GM19397 (cell line): Measurements from ENCODE around the gene TMC4.
A peak's percentile ranks its signal among the peaks of the same experiment; 100 is the strongest.
"Not testable (repeated sequence)": the region's sequence is repeated elsewhere in the genome, so short reads cannot be mapped to it uniquely, and the experiment has no call there.

Source experiments
- ATAC-seq: cut with Tn5 transposase; IDR thresholded peaks from one replicate; pipeline ENCODE4 v1.9.1; 2021; ENCODE audit warnings: mild to moderate bottlenecking, moderate library complexity; ENCODE audit not compliant: unreplicated experiment

The TMC4 gene

DNA sequence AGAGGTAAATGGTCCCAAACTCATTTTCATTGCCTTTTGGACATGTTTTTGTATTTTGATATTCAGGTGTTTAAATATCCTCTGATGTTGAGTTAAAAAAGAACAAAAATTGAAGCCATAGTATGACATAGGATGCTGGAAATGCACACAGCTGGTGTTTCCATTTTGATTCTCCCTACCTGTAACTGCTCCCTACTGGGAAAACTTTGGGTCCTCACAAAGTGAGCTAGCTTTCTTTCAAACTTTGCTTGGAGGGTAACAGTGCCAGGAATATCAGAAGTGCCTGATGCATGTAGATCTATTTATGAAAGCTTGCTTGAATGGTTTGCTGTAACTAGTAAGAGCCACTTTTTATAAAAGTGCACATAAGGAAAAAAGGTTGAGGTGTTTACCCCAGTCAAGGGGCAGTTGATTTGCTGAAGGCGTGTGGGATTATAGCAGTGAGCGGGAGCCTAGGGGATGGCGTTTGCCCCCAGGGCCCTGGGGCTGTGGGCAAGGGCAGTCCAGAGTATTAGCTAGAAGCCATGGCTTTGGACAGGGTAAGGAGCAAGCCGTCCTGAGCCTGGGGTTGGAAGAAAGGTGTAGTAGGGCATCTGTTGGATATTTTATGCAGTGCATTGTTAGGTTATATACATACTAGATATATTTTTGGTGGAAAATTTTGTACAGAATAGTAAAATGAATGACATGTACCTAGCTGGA is 32.0 kb upstream of the TMC4 start:
- no peak for ATAC-seq

DNA sequence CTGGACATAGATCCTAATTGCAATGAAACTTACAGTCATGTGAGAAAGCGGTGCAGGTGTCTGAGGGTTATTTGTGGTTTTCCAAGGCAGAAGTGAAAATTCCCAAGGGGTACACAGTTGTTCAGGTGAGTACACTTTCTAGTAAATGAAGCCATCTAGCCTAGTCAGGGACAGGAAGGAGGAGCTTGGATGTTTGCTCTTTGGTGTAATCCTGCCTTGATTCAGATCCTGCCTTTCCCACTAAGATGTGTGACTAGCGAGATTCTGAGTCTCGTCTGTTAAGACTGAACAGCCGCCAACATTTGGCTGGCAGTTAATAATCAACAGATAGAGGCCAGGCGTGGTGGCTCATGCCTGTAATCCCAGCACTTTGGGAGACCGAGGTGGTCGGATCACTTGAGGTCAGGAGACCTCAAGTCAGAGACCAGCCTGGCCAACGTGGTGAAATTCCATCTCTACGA is 30.2 kb upstream of the TMC4 start:
- ATAC-seq, result no peak

DNA sequence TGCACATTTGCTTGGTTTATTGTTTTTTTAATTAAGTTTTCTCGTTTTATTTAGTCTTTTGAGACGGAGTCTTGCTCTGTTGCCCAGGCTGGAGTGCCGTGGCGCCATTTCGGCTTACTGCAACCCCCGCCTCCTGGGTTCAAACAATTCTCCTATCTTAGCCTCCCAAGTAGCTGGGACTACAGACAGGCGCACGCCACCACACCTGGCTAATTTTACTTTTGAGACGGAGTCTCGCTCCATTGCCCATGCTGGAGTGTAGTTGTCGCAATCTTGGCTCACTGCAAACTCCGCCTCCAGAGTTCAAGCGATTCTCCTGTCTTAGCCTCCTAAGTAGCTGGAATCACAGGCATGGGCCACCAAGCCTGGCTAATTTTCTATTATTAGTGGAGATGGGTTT is 29.0 kb upstream of the TMC4 start:
- ATAC-seq, result no peak

DNA sequence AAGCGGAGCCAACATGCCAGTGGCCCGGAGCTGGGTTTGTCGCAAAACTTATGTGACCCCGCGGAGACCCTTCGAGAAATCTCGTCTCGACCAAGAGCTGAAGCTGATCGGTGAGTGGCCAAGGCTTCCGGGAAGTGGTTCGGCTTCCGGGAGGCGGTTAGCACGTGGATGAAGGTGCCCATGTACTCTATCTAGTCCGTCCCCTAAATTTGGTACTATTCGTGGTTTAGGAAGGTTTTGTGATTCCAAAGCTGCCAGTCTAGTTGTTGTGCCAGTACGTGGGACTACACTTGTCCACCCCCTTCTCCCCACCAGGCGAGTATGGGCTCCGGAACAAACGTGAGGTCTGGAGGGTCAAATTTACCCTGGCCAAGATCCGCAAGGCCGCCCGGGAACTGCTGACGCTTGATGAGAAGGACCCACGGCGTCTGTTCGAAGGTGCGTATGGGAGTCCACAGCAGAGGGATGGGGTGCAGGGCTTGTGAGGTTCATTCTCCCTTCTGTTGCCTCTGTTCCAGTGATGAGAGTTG is 28.3 kb upstream of the TMC4 start:
- no peak for ATAC-seq

DNA sequence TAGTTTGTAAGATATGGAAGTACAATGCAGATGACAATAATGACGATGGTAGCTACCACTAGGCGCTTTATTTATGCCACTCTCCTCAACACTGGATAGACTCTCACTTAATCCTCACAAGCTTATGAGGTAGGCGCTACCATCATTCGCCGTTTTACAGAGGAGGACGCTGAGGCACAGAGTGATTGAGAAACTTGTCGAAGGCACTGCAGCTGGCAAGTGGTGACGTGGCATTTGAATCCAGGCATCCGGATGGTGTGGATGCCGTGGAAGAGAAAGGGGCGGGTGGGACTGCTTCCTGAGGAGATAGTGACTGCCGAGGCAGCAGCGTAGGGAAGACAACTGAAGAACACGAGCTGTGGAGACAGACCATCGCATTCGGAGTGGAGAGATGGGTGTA is 26.4 kb upstream of the TMC4 start:
- no peak for ATAC-seq

DNA sequence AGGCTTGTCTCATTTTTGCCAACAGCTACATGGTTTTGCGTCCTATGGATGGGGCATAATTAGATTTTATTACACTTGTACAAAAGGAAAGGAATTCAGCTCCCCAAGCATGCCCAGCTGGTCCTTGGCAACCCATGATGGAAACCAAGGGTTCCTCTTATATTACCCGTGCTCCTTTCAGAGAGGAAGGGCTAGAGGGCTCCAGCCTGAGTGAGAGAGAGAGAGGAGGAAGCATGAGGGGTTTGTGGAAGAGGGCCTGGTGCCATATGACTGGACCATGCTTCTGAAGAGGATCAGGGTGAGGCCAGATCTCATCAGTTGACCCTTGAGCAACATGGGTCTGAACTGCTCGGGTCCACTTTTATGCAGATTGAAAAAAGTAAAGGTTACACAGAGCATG is 24.2 kb upstream of the TMC4 start:
- no peak for ATAC-seq

DNA sequence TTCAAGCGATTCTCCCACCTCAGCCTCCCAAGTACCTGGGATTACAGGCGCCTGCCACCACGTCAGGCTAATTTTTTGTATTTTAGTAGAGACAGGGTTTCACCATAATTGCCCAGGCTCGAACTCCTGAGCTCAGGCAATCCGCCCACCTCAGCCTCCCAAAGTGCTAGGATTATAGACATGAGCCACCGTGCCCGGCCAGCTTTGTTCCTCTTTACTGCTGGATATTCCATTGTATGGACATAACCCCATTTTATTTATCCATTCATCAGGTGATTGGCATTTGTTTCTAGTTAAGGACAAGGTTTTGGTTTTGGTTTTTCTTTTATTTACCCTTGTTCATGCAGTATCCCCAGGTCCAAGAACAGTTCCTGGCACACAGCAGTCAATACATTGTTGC is 23.6 kb upstream of the TMC4 start:
- no peak for ATAC-seq

DNA sequence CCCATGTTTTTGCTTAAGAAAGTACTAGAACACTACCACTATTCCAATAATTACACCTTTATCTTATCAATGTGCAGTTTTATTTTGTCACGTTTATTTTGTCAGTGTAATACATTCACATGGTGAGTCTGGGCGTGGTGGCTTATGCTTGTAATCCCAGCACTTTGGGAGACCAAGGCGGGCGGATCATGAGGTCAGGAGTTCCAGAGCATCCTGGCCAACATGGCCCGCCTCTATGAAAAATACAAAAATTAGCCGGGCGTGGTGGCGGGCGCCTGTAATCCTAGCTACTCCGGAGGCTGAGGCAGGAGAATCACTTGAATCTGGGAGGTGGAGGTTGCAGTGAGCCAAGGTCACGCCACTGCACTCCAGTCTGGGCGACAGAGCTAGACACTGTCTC is 21.5 kb upstream of the TMC4 start:
- not testable (repeated sequence) for ATAC-seq

DNA sequence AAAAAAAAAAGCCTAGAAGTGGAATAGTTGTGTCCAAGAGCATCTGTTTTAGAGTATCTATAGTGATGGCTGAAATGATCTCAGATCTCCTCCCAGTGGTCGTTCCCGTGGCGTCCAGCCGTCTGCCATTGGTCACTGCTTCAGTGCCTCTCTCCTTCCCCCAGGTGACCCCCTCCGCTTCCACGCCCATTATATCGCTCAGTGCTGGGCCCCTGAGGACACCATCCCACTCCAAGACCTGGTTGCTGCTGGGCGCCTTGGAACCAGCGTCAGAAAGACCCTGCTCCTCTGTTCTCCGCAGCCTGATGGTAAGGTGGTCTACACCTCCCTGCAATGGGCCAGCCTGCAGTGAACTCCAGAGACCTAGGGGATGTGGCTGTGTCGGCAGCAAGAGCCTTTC is 20.1 kb upstream of the TMC4 start:
- no peak for ATAC-seq

DNA sequence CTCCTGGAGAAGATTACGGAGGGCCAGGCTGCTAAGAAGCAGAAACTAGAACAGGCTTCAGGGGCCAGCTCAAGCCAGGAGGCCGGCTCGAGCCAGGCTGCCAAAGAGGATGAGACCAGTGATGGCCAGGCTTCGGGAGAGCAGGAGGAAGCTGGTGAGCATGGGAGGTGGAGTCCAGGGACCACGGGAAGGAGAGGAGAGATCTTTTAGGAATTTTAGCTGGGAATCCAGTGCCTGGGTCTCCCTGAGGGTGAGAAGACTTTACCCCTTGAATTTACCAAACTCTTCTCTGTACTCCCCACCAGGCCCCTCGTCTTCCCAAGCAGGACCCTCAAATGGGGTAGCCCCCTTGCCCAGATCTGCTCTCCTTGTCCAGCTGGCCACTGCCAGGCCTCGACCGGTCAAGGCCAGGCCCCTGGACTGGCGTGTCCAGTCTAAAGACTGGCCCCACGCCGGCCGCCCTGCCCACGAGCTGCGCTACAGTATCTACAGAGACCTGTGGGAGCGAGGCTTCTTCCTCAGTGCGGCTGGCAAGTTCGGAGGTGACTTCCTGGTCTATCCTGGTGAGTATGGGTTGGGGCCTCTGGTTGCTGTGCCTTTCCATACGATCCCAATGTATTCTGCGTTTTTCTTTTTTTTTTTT is 19.0 kb upstream of the TMC4 start:
- ATAC-seq, result no peak

DNA sequence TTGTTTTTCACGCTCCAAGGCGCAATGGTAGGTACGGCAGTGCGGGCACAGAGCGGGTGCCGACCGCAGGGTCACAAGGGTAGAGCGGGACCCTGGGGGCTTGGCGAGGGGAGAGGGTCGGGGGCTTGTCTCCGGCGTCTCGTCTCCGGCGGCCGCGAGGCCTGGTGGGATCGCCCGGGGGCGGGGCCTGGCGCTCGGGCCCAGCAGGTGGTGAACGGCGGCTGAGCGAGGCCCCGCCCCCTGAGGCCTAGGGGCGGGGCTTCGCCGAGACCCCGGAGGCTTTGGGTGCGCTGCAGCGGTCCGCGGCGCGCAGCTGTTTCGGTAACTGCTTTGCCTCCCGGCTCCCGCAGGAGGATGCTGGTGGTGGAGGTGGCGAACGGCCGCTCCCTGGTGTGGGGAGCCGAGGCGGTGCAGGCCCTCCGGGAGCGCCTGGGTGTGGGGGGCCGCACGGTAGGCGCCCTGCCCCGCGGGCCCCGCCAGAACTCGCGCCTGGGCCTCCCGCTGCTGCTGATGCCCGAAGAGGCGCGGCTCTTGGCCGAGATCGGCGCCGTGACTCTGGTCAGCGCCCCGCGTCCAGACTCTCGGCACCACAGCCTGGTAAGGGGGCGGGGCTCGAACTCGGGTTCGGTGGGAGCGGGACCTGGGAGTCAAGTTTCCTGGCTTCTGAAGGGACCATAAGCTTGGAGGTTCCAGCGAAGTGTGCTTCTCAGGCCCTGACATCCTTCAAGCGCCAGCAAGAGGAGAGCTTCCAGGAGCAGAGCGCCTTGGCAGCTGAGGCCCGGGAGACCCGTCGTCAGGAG is 18.3 kb upstream of the TMC4 start, which contains the start of gene TSEN34:
TSEN34 (plus strand) TSS at position 298 of the 800 bp plus-strand sequence; CDS start at position 355, 57 bp downstream.
- peak; percentile 25 for ATAC-seq

DNA sequence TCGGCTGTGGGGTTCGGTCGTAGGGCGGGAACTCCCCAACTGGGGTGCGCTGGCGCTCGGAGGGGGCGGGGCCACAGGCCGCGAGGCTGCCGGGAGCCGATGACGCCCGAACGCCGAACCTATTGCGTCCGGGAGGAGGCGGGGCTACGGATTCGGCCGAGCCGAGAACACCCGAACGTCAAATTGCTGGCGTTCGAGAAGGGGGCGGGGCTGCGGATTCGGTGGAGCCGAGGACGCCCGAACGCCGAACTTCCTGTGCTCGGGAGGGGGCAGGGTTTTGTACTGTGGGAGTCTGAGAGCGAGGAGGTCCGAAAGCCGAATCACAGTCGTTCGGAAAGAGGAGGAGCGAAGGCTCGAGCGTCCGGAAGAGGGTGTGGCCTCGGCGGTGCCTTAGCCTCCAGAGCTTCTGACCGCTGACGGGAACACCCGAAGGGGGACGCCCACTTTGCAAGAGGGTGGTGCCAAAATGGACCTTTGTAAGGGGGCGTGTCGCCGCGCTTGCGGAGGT is 17.6 kb upstream of the TMC4 start:
- peak; percentile 45 for ATAC-seq

DNA sequence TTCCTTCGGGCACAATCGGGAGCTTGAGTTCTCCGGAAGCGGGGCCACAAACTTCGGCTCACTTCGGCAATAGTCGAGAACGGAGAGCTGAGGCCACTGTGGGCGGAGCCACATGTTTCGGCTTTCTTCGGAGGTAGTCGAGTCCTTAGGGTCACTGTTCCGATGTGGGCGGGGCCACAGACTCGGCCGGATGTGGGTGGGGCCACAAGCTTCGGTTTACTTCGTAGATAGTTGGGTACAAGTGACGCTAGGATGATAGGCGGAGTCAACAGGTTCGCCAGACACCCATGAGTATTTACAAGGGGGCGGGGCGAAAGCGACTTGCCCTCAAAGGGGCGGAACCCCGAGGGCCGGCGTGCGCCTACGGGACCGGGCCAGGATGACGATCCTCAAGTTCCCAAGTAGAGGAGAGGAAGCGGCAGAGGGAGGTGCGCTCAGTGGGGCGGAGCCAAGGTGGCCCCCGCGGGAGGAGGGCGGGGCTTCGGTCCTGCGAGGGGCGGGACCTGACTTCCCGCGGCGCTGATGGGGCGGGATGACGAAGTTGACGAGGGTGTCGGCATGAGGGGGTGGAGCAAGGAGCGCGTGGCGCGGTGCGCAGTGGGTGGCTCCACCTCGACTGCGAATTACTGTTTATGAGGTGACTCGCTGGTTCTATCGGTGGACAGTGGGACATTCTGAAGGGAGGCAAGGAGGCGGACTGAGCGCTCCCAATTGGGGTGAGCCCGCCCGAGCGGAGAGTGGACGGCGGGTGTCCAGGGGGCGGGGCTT is 17.0 kb upstream of the TMC4 start:
- ATAC-seq, result peak; percentile 43

DNA sequence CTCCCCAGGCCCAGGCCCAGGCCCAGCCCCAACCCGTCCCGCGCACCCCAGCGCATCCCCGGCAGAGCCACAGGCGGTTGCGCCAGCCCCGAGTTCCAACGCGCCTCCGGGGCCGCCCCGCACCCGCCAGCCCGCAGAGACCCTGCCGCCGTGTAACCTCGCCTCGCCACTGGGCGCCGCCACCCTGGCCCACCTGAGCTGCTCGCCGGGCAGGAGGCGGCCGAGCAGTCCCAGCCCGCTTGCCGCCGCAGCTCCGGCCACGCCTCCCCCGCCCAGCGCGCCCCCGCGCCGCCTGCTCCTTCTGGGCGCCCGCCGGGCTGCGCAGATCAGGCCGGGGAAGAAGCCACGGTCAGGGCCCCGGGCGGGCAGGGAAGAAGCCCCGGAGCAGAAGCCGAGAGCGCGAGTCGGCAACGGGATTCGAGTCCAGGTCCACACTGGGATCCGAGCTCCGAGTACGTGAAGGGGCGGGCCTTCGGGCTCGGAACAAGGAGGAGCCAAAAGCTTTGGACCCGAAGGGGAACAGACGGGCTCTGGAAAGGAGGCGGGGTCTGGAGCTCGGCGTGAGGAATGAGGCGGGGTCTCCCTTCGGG is 16.3 kb upstream of the TMC4 start, which contains the start of gene MBOAT7:
MBOAT7 (minus strand) TSS at position 436 of the 590 bp plus-strand sequence. CDS start 1,072 bp downstream, outside the sequence.
- ATAC-seq, result peak; percentile 22

DNA sequence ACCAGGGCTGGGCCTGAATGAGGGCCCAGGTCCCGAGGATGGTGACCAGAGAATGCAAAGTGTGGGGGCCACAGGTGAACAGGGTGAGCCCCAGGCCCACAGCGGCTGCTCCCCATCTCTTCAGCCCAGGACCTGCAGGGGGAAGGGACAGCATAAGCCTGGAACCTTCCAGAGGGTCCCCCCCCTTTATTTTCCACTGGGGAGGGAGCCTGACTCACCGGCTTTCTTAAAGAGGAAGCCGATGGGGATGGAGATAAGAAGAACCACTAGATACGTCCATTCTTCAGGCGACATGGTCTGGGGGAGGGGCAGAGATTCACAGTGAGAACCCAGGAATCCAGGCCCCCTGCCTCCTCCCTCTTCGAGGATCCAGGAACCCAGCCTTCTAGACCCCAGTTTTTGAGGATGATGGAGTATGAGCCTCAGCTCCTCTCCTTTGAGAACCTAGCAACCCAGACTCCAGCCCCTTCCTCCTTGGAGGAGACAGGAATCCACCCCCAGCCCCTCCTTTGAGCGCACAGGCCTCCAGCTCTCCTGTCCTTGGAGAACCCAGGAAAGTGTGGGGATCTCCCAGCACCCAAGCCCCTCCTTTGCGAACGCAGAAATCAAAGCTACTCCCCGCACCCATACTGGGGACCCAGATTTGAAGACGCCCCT is 15.4 kb upstream of the TMC4 start:
- ATAC-seq, result no peak

DNA sequence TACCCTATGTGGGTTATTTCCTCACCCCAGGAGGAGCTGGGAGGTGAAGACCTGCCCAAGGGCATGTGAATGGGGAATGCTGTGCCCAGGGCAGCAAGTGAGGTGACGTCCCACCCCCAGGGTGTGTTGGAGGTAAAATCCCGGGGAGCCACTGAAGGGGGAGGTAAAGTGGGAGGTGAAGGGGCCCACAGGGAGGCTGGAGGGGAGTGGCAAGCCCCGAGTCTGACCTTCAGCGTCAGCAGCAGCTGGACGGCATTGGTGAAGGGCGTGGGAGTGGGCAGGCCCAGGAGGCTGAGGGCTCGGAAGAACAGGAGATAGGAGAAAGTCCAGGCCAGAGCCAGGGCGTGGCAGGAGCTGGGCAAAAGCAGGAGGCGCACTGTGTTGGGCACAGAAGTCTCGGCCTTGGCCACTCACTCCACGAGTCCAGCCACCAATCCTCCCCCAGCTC is 14.0 kb upstream of the TMC4 start:
- ATAC-seq, result no peak

DNA sequence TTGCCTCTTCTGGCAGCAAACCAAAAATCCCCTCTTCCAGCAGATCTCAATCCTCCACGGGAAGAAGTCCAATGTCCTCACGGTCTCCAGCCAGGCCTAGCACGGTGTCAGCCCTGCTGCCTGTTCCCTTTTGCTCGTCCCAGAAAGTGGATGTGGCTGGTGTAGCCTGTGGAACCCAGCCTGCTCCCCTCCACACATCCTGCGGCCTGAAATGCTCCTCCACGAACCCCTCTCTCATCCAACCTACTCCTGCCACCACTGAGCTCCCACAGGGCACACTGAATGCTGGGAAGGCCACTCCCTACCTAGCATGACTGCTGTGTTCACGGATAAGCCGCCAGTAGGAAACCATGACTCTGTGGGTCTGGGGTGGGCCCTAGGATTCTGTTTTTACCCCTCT is 13.4 kb upstream of the TMC4 start:
- ATAC-seq, result no peak

DNA sequence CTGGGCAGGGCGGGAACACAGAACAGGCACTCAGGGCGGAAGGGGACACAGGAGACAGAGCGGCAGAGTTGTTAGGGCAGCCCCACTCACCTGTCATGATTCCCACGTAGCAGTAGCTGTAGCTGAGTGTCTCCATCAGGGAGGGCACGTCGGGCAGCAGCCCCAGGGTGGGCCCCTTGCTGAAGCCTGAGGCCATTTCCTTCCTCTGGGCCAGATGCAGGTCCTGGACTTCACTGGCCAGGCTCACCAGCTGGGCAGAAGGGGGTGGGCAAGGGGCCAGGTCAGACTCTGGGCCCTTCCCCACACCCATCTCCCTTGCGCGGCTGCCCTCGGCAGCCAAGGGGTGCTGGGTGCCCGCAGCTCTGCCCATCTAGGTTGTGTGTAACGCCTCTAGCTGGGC is 10.5 kb upstream of the TMC4 start:
- no peak for ATAC-seq

DNA sequence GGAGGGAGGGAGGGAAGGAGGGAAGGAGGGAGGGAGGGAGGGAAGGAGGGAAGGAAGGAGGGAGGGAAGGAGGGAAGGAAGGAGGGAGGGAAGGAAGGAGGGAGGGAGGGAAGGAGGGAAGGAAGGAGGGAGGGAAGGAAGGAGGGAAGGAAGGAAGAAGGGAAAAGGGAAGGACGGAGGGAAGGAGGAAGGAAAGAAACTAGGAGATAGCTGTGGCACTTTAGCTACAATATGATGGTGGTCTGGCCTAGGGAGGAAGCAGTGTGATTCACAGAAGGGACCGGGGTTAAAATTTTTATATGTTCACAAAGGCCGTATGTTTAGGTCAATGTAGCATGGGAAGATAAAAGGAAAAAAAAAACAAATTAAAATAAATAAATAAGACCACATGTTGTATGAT is 8.9 kb upstream of the TMC4 start:
- ATAC-seq, result not testable (repeated sequence)
